GM08714 (cell line): ENCODE measurements around the gene CPM.

ENCODE experiments used
- H3K4me3 ChIP-seq: fragments of 200-500 bp; sonication (Bioruptor generic); 2 replicates; pipeline ENCODE4 v1.5.1; 2014; ENCODE audit warnings: mild to moderate bottlenecking, low read length, inconsistent platforms
- ZNF274 ChIP-seq: IDR thresholded peaks from 2 replicates; pipeline ENCODE4 v1.6.1; 2012; ENCODE audit warnings: mild to moderate bottlenecking, low read depth, low read length

CPM gene

DNA sequence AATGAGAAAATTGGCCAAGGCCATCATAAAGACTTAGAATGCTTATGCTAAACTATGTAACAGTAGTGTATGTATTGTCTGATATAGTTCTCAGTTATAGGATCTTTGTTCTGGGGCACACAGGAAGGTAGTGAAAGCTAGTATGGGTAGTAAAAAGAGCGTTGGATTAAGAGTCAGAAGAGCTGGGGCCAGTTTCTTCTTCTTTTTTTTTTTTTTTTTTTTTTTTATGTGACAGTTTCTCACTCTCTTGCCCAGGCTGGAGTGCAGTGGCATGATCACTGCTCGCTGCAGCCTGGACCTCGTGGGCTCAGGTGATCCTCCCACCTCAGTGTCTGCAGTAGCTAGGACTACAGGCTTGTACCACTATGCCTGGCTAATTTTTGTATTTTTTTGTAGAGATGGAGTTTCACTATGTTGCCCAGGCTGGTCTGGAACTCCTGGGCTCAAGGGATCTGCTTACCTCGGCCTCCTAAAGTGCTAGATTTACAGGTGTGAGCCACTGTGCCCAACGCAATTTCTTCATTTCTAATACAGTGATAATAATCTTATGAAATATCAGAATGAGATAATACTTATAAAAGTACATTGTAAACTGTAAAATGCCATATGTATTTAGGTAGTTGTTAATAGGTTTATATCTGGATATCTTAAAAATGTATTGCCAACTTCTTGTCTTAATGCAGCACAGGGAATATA lies 117.6 kb downstream of the CPM start:
- H3K4me3 ChIP-seq: no peak overlapping the region; the same call in 1 of the 2 replicates
- no peak for TF ChIP-seq ZNF274

GRCh38 chr12:68814490-68815231 lies 118.3 kb downstream of the CPM start:
- TF ChIP-seq ZNF274: no peak
- peak overlapping the region; percentile 12; the same call in 1 of the 2 replicates for H3K4me3 ChIP-seq

DNA sequence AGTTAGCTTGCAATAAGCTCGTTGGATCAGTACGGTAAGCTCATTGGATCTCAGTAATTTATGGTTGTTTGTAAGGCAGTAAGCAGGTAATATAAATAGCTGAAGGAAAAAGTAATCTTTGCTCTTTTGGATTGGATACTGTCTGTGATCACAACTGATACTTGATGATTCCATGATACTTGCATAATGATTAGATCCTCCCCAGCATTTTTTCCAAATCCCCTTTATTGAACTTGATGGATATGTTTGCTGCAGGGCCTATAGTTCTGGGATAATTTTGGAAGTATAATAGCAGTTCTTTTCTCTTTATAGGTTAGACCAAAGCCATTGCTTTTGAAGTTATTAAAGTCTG lies 119.8 kb downstream of the CPM start:
- TF ChIP-seq ZNF274: no peak
- peak overlapping the region; percentile 84; the same call in 1 of the 2 replicates for H3K4me3 ChIP-seq

DNA sequence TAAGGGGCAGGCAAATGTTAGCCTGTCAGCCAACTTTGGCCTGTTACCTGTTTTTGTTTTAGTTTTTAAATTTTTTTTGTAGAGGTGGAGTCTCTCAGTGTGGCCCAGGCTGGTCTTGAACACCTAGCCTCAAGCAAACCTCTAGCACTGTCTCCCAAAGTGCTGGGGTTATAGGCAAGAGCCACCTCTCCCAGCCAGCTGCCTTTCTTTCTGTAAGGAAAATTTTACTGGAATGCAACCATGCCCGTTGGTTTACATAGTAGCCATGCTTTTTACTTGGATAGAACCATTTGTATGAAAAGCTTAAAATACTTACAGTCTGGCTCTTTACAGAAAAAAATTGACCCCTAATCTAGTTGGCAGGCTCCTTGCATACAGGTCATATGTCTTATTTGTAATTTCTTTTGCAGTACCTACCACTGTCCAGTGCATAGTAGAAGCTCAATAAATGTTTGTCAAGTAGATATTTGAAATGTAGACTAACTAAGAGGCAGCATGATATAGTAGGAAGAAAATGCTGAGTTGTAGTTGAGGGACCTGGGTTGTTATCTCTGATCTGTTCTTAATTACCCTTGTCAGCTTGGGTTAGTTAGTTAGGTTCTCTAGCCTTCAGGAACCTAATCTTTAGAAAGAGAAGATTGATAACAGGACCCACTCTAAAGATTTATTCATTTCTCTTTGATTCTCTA lies 120.3 kb downstream of the CPM start:
- peak overlapping the region; percentile 84 for H3K4me3 ChIP-seq
- no peak for TF ChIP-seq ZNF274

GRCh38 chr12:68811573-68811972 lies 121.4 kb downstream of the CPM start:
- peak overlapping the region; percentile 84 for H3K4me3 ChIP-seq

- H3K4me3 ChIP-seq: peak overlapping the region; percentile 84
Measured at GRCh38 chr12:68810027-68810389, 123.0 kb downstream of the CPM start.

DNA sequence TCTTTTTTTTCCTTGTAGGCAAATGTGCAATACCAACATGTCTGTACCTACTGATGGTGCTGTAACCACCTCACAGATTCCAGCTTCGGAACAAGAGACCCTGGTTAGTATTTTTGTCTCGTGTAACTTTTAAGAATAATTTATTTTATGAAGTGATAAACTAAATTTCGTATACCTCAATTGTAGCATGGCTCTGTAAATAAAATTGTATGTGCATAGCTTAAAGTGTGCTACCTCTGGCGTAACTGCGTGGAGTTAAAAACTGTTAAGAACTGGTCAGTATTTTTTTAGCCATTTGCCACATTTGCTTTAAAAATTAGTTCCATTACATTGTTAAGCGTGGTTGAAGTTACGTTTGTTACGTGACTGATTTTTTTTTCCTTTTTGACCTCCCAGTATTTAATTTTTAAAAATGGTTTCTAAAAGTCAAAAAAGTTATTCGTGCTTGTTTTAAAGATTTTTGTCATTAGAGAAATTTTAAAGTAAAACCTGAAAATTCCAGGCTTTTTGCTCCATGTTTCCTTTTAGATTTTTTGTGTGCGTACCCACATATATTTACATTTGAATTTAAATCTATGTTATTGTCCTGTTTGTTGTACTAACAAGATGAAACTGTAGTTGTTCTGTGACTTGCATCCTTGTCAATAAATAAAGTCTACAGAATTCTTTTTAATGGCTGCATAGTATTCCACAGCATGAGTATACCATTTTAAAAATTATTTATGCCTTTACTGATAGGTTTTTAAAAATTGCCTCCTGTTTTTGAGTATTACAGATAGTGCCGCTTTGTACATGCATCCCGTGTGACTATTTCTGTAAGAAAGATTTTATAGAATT lies 123.6 kb downstream of the CPM start:
- peak overlapping the region; percentile 84 for H3K4me3 ChIP-seq
- no peak for TF ChIP-seq ZNF274

DNA sequence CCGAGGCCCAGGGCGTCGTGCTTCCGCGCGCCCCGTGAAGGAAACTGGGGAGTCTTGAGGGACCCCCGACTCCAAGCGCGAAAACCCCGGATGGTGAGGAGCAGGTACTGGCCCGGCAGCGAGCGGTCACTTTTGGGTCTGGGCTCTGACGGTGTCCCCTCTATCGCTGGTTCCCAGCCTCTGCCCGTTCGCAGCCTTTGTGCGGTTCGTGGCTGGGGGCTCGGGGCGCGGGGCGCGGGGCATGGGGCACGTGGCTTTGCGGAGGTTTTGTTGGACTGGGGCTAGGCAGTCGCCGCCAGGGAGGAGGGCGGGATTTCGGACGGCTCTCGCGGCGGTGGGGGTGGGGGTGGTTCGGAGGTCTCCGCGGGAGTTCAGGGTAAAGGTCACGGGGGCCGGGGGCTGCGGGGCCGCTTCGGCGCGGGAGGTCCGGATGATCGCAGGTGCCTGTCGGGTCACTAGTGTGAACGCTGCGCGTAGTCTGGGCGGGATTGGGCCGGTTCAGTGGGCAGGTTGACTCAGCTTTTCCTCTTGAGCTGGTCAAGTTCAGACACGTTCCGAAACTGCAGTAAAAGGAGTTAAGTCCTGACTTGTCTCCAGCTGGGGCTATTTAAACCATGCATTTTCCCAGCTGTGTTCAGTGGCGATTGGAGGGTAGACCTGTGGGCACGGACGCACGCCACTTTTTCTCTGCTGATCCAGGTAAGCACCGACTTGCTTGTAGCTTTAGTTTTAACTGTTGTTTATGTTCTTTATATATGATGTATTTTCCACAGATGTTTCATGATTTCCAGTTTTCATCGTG lies 124.4 kb downstream of the CPM start:
- peak overlapping the region; percentile 84 for H3K4me3 ChIP-seq
- no peak for TF ChIP-seq ZNF274

- TF ChIP-seq ZNF274: no peak
- H3K4me3 ChIP-seq: peak within 1 kb of the TSS; percentile 84
Measured at GRCh38 chr12:68807576-68808387, 125.2 kb downstream of the CPM start, which contains the start of gene MDM2. MDM2 (plus strand) TSS chr12:68808177; CDS start chr12:68808478, 301 bp downstream.

DNA sequence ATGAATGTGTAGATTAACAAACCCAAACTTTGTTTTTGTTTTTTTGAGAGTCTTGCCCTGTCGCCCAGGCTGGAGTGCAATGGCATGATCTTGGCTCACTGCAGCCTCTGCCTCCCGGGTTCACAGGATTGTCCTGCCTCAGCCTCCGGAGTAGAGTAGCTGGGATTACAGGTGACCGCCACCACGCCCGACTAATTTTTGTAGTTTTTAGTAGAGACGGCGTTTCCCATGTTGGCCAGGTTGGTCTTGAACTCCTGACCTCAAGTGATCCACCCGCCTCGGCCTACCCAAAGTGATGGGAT lies 125.7 kb downstream of the CPM start:
- peak overlapping the region; percentile 56; the same call in 1 of the 2 replicates for H3K4me3 ChIP-seq

DNA sequence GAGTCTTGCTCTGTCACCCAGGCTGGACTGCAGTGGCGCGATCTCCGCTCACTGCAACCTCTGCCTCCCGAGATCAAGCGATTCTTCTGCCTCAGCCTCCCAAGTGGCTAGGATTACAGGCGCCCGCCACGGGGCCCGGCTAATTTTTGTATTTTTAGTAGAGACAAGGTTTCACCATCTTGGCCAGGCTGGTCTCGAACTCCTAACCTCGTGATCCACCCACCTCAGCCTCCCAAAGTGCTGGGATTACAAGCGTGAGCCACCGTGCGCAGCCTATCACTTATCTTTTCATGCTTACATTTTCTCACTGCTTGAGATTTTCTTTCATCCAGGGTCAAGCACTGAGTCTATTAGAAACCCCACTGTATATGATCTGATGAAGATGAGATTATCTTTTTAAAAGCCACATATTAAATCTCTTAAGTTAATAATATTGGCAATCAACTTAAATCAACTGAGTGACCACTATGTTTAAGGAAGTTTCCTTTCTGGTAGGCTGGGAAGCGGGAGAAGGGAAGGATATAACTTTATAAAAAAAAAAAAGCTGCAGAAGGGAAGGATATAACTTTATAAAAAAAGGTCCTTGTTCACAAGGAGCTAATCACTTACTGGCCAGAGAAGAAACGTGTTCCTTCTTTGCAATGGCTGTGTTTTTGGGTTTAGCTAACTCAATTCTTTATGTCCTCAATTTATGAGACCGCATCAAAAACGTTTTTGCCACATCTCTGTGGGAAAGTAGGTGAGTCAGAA lies 126.3 kb downstream of the CPM start:
- TF ChIP-seq ZNF274: no peak
- no peak overlapping the region; the same call in 1 of the 2 replicates for H3K4me3 ChIP-seq

- TF ChIP-seq ZNF274: no peak
- no peak overlapping the region for H3K4me3 ChIP-seq
Measured at GRCh38 chr12:68805592-68806120, 127.3 kb downstream of the CPM start.
